ENCODE data around the gene NMRK2. TPM values are rescaled to one million over a fixed set of nuclear protein-coding genes. Genes with fewer than 3 reads are reported as not detected.
"Not testable (repeated sequence)": the region's sequence is repeated elsewhere in the genome, so short reads cannot be mapped to it uniquely, and the experiment has no call there.

The NMRK2 gene, protein sequence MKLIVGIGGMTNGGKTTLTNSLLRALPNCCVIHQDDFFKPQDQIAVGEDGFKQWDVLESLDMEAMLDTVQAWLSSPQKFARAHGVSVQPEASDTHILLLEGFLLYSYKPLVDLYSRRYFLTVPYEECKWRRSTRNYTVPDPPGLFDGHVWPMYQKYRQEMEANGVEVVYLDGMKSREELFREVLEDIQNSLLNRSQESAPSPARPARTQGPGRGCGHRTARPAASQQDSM
- not detected for total RNA-seq

DNA sequence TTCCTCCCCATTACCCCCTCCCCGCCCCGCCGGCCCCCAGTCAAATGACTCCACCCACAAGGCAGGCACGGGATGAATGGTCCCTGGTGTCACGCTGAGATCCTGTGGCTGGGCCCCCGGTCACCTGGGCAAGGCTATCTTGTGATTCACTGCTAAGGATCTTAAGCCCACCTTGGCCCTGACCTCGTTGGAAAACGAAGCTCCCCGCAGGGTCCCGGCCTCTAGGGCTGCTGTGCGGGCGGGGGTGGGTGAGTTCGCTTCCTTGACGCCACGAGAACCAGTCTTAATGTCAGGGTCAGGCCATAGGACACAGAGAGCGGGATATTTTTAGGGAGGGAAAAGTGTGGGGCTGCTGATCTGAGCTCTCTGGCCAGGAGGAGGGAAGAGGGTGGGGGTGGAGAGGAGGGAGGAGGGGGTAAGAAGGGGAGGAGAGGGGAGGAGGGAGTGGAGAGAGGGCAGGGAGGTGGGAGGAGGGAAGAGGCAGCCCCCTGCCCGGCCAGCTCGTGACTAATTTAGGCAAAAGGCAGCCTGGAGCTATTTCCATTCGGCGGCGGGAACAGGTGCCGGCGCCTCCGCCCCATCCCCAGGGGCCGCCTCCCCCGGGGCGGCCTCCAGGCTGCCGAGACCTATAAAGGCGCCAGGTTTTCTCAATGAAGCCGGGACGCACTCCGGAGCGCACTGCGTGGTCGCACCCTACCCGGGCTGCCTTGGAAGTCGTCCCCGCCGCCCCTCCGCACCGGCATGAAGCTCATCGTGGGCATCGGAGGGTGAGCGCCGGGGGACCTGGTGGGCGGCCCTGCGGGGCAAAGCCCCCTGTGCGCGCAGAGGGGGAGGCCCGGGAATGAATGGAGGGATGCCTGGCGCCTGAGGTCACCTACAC is at the start of gene NMRK2:
Gene NMRK2, plus strand, starts transcription at position 139 of the 880 bp plus-strand sequence. Its CDS starts 603 bp downstream, at position 742.
- DNase-seq, result no peak
- no peaks in the 10 kb centered on the region for H3K4me1 Mint-ChIP-seq
- peaks cover 33% of the 10 kb centered on the region for H3K27me3 Mint-ChIP-seq
- no peaks in the 10 kb centered on the region for H3K36me3 Mint-ChIP-seq
- no peak within 1 kb of the TSS for H3K4me3 Mint-ChIP-seq
- no peaks in the 10 kb centered on the region for H3K9me3 Mint-ChIP-seq
- no peak within 1 kb of the TSS for H3K27ac Mint-ChIP-seq

DNA sequence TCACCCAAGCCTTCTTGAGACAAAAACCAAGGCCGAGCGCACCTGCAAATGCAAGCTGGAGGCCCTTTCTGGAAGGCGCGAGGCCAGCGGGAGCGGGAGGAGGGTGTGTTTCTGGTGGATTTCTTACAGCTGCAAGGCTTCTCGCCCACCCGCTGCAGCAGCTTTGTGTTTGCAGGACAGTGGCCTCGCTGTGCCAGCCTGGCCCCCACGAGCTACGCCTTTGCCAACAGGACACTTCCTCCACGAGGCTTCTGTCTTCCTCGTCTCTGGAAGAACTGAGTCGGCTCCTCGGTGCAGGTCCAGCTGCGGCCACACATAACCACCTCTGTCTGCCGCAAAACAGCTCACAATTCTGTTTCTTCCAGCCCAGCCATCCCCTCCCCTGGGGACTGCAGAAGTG is 42.3 kb upstream of the NMRK2 start:
- no peak overlapping the region for H3K4me3 Mint-ChIP-seq
- H3K27me3 Mint-ChIP-seq, result no peaks in the 10 kb centered on the region
- no peak for DNase-seq
- no peak overlapping the region for H3K27ac Mint-ChIP-seq
- no peaks in the 10 kb centered on the region for H3K9me3 Mint-ChIP-seq
- no peaks in the 10 kb centered on the region for H3K36me3 Mint-ChIP-seq
- H3K4me1 Mint-ChIP-seq, result no peaks in the 10 kb centered on the region

DNA sequence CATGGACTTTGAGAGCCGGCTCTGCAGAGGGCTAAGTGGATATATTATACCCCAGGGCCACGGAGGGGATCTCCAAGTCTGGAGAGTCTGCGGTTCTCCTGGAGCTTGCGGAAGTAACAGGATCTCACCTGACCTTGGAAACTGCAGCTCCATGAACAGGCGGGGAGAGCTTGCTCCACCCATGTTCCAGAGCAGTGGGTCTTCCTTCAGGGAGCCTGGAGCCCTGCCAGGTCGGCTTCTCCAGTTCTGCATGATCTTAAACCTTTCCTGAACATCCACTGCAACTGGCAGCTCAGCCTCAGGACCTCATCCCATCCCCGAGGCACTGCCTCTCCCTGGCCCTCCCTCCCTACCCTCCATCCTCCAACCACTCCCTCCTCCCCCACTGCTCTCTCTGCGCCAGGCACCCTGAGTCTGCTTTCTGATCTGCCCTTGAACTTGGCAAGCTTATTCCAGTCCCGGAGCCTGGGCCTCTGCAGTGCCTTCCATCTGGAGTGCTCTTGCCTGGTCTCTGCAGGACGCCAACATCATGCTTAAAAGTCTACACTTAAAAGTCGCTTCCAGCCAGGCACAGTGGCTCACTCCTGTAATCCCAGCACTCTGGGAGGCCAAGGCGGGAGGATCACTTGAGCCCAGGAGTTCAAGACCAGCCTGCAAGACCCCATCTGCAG is 39.2 kb upstream of the NMRK2 start:
- no peak for DNase-seq
- Mint-ChIP-seq H3K4me3 (no peak overlapping the region), H3K9me3 (no peaks in the 10 kb centered on the region), H3K4me1 (peaks cover 3% of the 10 kb centered on the region), H3K27me3 (no peaks in the 10 kb centered on the region), H3K36me3 (no peaks in the 10 kb centered on the region), H3K27ac (no peak overlapping the region)

- H3K27ac Mint-ChIP-seq, H3K27me3 Mint-ChIP-seq, DNase-seq, H3K4me1 Mint-ChIP-seq, H3K9me3 Mint-ChIP-seq, H3K4me3 Mint-ChIP-seq, H3K36me3 Mint-ChIP-seq: not testable (repeated sequence)
Observed at GRCh38 chr19:3894959-3895358, 37.9 kb upstream of the NMRK2 start.

DNA sequence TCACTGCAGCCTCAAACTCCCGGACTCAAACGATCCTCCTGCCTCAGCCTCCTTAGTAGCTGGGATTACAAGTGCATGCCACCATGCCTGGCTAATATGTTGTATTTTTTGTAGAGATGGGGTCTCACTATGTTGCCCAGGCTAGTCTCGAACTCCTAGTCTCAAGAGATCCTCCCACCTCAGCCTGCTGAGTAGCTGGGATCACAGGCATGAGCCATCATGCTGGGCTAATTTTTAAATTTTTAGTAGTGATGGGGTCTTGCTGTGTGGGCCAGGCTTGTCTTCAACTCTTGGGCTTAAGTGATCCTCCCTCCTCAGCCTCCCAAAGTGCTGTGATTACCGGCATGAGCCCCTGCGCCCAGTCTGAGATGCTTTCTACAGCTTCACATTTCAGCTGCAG is 37.1 kb upstream of the NMRK2 start:
- Mint-ChIP-seq H3K9me3 (peaks cover 4% of the 10 kb centered on the region), H3K36me3 (no peaks in the 10 kb centered on the region), H3K27me3 (no peaks in the 10 kb centered on the region), H3K4me3 (no peak overlapping the region), H3K4me1 (peaks cover 3% of the 10 kb centered on the region), H3K27ac (no peak overlapping the region)
- DNase-seq, result no peak

DNA sequence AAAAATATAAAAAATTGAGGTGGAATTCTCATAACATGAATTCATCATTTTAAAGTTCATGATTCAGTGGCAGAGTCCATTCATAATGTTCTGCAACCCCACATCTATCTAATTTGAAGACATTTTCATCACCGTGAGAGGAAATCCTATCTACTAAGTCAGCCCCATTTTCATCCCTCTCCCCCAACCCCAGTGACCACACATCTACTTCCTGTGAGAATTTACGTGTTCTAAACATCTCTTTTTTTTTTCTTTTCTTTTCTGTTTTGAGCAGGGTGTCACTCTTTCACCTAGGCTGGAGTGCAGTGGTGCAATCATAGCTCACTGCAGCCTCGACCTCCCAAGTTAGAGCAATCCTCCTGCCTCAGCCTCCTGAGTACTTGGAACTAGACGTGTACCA is 34.9 kb upstream of the NMRK2 start:
- no peaks in the 10 kb centered on the region for H3K36me3 Mint-ChIP-seq
- no peak overlapping the region for H3K27ac Mint-ChIP-seq
- peaks cover 4% of the 10 kb centered on the region for H3K9me3 Mint-ChIP-seq
- H3K4me3 Mint-ChIP-seq, result no peak overlapping the region
- no peaks in the 10 kb centered on the region for H3K27me3 Mint-ChIP-seq
- no peak for DNase-seq
- peaks cover 3% of the 10 kb centered on the region for H3K4me1 Mint-ChIP-seq

GRCh38 chr19:3898426-3898825 is 34.4 kb upstream of the NMRK2 start:
- H3K4me3 Mint-ChIP-seq, result no peak overlapping the region
- no peak overlapping the region for H3K27ac Mint-ChIP-seq

GRCh38 chr19:3899531-3900294 is 33.2 kb upstream of the NMRK2 start:
- Mint-ChIP-seq H3K27me3 (no peaks in the 10 kb centered on the region), H3K9me3 (peaks cover 4% of the 10 kb centered on the region), H3K4me3 (no peak overlapping the region), H3K27ac (no peak overlapping the region), H3K36me3 (no peaks in the 10 kb centered on the region), H3K4me1 (peaks cover 3% of the 10 kb centered on the region)
- no peak for DNase-seq

More at GRCh38 chr19:3898426-3898825, 34.4 kb upstream of the NMRK2 start:
- no peak for DNase-seq
- Mint-ChIP-seq H3K4me1 (peaks cover 3% of the 10 kb centered on the region), H3K36me3 (no peaks in the 10 kb centered on the region), H3K27me3 (no peaks in the 10 kb centered on the region), H3K9me3 (peaks cover 4% of the 10 kb centered on the region)

GRCh38 chr19:3902317-3902973 is 30.4 kb upstream of the NMRK2 start:
- peaks cover 4% of the 10 kb centered on the region for H3K9me3 Mint-ChIP-seq
- H3K4me3 Mint-ChIP-seq, result no peak overlapping the region
- no peak for DNase-seq
- peaks cover 3% of the 10 kb centered on the region for H3K4me1 Mint-ChIP-seq
- H3K27ac Mint-ChIP-seq, result no peak overlapping the region
- H3K27me3 Mint-ChIP-seq, result peaks cover 7% of the 10 kb centered on the region
- no peaks in the 10 kb centered on the region for H3K36me3 Mint-ChIP-seq

DNA sequence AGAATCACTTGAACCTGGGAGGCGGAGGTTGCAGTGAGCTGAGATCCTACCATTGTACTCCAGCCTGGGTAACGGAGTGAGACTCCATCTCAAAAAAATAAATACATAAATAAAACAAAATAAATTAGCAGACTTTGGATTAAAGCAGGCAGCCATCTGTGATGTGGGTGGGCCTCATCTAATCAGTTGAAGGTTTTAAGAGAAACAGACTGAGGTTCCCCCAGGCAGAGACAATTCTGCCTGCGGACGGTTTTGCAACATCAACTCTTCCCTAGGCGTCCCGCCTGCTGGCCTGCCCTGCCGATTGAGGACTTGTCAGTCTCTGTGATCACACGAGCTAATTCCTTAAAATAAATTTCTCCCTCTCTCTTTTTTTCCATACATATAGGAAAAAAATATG is 28.6 kb upstream of the NMRK2 start:
- peaks cover 7% of the 10 kb centered on the region for H3K27me3 Mint-ChIP-seq
- DNase-seq, result no peak
- H3K9me3 Mint-ChIP-seq, result no peaks in the 10 kb centered on the region
- H3K4me3 Mint-ChIP-seq, result no peak overlapping the region
- no peaks in the 10 kb centered on the region for H3K4me1 Mint-ChIP-seq
- no peaks in the 10 kb centered on the region for H3K36me3 Mint-ChIP-seq
- no peak overlapping the region for H3K27ac Mint-ChIP-seq

DNA sequence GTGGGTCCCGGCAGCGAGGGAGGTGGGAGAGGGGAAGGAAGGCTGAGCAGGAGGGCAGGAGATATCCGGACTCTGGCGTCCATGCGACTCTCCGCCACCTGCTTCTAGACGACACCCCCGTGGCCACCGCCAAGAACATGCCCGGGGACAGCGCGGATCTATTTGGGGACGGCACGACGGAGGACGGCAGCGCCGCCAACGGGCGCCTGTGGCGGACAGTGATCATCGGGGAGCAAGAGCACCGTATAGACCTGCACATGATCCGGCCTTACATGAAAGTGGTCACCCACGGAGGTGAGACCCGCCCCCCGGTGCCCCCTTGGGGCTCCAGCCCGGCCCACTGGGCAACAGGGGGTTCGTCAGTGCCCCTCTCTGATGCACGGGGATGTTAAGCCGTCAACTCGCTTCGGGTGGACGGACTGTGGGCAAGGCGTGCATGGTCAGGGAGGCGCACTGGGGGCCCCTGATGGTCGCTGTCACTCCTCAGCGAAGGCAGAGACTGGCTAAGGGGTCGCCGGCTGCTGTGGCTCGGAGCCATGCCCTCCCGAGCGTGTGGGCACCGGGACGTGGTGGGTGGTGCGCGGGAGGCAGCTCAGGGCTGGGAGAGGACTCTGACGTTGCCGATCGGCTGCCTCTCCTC is 25.1 kb upstream of the NMRK2 start:
- peaks cover 7% of the 10 kb centered on the region for H3K27me3 Mint-ChIP-seq
- no peaks in the 10 kb centered on the region for H3K9me3 Mint-ChIP-seq
- H3K4me3 Mint-ChIP-seq, result no peak overlapping the region
- H3K36me3 Mint-ChIP-seq, result no peaks in the 10 kb centered on the region
- no peak for DNase-seq
- H3K4me1 Mint-ChIP-seq, result no peaks in the 10 kb centered on the region
- H3K27ac Mint-ChIP-seq, result no peak overlapping the region

DNA sequence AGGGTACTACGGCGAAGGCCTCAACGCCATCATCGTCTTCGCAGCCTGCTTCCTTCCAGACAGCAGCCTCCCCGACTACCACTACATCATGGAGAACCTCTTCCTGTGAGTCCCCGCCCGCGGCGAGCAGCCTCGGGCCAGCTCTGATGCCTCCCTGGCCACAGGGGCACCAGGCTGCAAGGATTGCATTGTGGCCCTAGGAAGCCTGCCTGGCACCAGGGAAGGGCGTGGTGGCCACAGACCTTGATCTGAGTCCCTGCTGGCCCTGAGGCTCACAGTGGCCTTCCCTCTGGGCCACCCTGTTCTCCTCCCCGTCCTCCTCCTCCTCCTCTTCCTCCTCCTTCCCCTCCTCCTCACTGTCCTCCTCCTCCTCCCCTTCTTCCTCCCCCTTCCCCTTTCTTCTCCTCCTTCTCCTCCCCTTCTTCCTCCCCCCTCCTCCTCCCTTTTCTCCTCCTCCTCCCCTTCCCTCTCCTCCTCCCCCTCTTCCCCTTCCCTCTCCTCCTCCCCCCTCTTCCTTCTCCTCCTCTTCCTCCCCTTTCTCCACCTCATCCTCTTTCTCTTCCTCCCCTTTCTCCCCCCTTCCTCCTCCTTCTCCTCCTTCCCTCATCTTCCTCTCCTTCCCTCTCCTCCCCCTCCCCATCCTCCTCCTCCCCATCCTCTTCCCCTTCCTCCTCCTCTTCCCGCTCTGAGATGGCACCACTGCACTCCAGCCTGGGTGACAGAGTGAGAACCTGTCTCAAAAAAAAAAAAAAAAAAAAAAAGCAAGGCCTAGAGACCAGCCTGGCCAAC is 24.4 kb upstream of the NMRK2 start:
- no peaks in the 10 kb centered on the region for H3K4me1 Mint-ChIP-seq
- DNase-seq, result no peak
- H3K36me3 Mint-ChIP-seq, result no peaks in the 10 kb centered on the region
- H3K27ac Mint-ChIP-seq, result no peak overlapping the region
- peaks cover 7% of the 10 kb centered on the region for H3K27me3 Mint-ChIP-seq
- H3K9me3 Mint-ChIP-seq, result no peaks in the 10 kb centered on the region
- no peak overlapping the region for H3K4me3 Mint-ChIP-seq

- H3K27me3 Mint-ChIP-seq, result peaks cover 7% of the 10 kb centered on the region
- no peaks in the 10 kb centered on the region for H3K36me3 Mint-ChIP-seq
- no peak for DNase-seq
- H3K4me1 Mint-ChIP-seq, result no peaks in the 10 kb centered on the region
- no peak overlapping the region for H3K27ac Mint-ChIP-seq
- no peaks in the 10 kb centered on the region for H3K9me3 Mint-ChIP-seq
- H3K4me3 Mint-ChIP-seq, result no peak overlapping the region
Observed at GRCh38 chr19:3910105-3910504, 22.8 kb upstream of the NMRK2 start.

All from activated naive CD8-positive, alpha-beta T cell treated with anti-CD3 and anti-CD28 coated beads for 36 hours (primary cell).